ENCODE measurements around the gene CAMK1D. TPM values are rescaled to one million over a fixed set of nuclear protein-coding genes. Genes with fewer than 3 reads are reported as not detected.

The CAMK1D gene
- total and polyA plus RNA-seq, 2 experiments from 2014 or later = 2.0 to 3.8 TPM

GRCh38 chr10:12444981-12445700 is 95.8 kb downstream of the CAMK1D start:
- H3K36me3 ChIP-seq = no peaks in the 10 kb centered on the region
- no peak overlapping the region for H3K4me3 ChIP-seq
- no peaks in the 10 kb centered on the region for H3K4me1 ChIP-seq (ENCODE audit: low read depth)
- no peaks in the 10 kb centered on the region for H3K9me3 ChIP-seq (ENCODE audit: low read depth)
- TF ChIP-seq CTCF (IDR thresholded peaks at IDR 0.05; ENCODE audit: low read depth, low read length) = no peak
- DNase-seq (ENCODE audit: low read depth in 1 of 2, low spot score in 1 of 2) = no peak
- H3K27ac ChIP-seq = no peak overlapping the region
- no peaks in the 10 kb centered on the region for H3K27me3 ChIP-seq

GRCh38 chr10:12445701-12446334 is 96.5 kb downstream of the CAMK1D start:
- no peaks in the 10 kb centered on the region for H3K4me1 ChIP-seq (ENCODE audit: low read depth)
- DNase-seq (ENCODE audit: low read depth in 1 of 2, low spot score in 1 of 2) = no peak
- H3K4me3 ChIP-seq = no peak overlapping the region
- no peak overlapping the region for H3K27ac ChIP-seq
- H3K27me3 ChIP-seq = no peaks in the 10 kb centered on the region
- TF ChIP-seq CTCF (IDR thresholded peaks at IDR 0.05; ENCODE audit: low read depth, low read length) = no peak
- no peaks in the 10 kb centered on the region for H3K36me3 ChIP-seq
- H3K9me3 ChIP-seq (ENCODE audit: low read depth) = no peaks in the 10 kb centered on the region

- Histone ChIP-seq H3K27me3 (no peaks in the 10 kb centered on the region), H3K4me1 (ENCODE audit: low read depth) (no peaks in the 10 kb centered on the region), H3K9me3 (ENCODE audit: low read depth) (no peaks in the 10 kb centered on the region), H3K36me3 (no peaks in the 10 kb centered on the region), H3K4me3 (no peak overlapping the region), H3K27ac (no peak overlapping the region)
- DNase-seq (ENCODE audit: low read depth in 1 of 2, low spot score in 1 of 2) = no peak
- no peak for TF ChIP-seq CTCF (IDR thresholded peaks at IDR 0.05; ENCODE audit: low read depth, low read length)
Observed at GRCh38 chr10:12448340-12448728, 99.0 kb downstream of the CAMK1D start.

- TF ChIP-seq CTCF (IDR thresholded peaks at IDR 0.05; ENCODE audit: low read depth, low read length) = no peak
- peak in 1 of 2 donors; percentile 66 for DNase-seq (ENCODE audit: low read depth in 1 of 2, low spot score in 1 of 2)
- Histone ChIP-seq H3K9me3 (ENCODE audit: low read depth) (no peaks in the 10 kb centered on the region), H3K27me3 (no peaks in the 10 kb centered on the region), H3K4me3 (no peak overlapping the region), H3K4me1 (ENCODE audit: low read depth) (no peaks in the 10 kb centered on the region), H3K27ac (no peak overlapping the region), H3K36me3 (no peaks in the 10 kb centered on the region)
Observed at GRCh38 chr10:12448729-12449391, 99.5 kb downstream of the CAMK1D start.

GRCh38 chr10:12455318-12455717 is 106.0 kb downstream of the CAMK1D start:
- no peaks in the 10 kb centered on the region for H3K9me3 ChIP-seq (ENCODE audit: low read depth)
- no peak overlapping the region for H3K27ac ChIP-seq
- H3K36me3 ChIP-seq = no peaks in the 10 kb centered on the region
- no peaks in the 10 kb centered on the region for H3K27me3 ChIP-seq
- H3K4me3 ChIP-seq = no peak overlapping the region
- no peaks in the 10 kb centered on the region for H3K4me1 ChIP-seq (ENCODE audit: low read depth)
- no peak for TF ChIP-seq CTCF (IDR thresholded peaks at IDR 0.05; ENCODE audit: low read depth, low read length)
- DNase-seq (ENCODE audit: low read depth in 1 of 2, low spot score in 1 of 2) = no peak

Measured in cardiac muscle cell (in vitro differentiated cells and primary cell).